HG02852 (cell line): Measurements from ENCODE around the gene CENPVL3.
"Not testable (repeated sequence)": the region's sequence is repeated elsewhere in the genome, so short reads cannot be mapped to it uniquely, and the experiment has no call there.

Source experiments
- ATAC-seq: cut with Tn5 transposase; IDR thresholded peaks from one replicate; pipeline ENCODE4 v1.9.1; 2021; ENCODE audit warnings: mild to moderate bottlenecking, moderate library complexity; ENCODE audit not compliant: unreplicated experiment

The CENPVL3 gene

DNA sequence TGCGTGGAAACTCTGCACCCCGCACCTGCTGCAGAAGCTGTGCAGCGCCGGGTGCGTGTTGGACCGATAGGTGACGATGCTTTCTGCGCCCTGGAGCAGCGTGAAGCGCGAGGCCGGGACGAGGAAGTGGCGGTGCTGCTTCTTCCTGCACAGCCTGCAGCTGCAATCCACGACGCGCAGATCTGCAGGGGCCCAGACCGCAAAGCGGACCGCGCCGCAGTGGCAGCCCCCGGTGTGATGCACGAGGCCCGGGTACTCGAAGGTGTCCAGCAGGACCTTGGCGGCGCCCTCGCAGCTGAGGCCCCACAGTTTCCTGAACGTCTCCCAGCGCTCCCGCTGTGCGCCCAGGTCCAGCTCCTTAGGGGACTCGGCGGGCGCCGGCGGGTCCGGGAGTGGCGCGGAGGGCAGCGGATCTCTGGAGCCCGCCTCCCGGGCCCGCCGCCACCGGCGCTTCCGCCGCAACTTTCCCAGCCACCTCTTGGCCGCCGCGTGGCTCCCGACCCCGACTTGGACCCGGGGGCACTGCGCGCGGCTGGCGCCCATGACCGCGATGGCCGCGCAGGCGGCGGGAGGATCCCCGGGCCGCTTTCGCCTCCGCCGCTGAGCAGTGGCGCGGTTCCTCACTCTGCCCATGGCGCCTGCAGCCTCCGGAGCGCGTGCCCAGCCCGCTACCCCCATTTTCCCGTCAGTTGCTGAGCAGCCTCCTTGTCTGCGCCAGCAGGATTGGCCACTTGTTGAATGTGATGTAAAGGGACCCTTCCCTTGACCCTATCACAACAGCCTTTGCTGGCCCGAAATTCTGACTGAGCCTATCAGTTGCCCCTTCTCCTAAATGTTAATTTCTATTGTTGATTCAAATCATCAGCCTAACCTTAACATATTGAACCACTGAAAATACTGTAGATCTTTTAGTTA, at the start of gene CENPVL3:
Gene CENPVL3 (minus strand): TSS at position 672 of the 915 bp plus-strand sequence. CDS start 39 bp downstream, at position 633.
- ATAC-seq: not testable (repeated sequence)

DNA sequence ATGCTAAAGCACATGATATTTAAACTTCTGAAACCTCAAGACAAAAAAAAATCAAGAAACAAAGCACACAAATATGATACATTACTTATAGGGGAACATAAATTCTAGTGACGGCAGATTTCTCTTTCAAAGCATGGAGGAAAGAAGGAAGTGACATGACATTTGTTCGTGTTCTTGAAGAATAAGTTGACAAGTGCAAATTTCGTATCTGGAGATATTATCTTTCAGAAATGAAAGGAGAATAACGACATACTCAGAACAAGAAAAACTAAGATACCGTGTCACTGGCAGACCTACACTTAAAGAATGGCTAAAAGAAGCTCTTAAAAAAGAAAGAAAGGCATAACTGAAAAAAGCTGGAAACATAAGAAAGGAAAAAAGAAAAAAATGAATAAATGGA, 47.3 kb upstream of the CENPVL3 start:
- ATAC-seq: no peak

DNA sequence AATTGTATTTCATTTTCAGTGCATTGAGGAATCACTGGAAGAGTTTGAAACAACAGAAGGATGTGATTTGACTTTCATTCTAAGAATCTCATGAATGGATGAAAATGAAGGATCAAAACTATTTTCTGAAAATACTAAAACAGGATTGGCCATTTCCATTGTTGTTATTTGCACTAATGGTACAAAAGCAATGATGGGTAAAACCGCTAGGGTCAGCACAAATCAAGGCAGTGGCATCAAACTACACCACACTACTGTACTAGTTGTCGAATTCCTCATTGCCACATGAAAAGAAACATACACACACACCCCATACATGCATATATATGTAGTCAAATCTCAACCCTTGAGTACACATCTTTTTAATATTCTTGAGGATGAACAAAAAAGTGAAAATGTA, 24.7 kb upstream of the CENPVL3 start:
- ATAC-seq: no peak

DNA sequence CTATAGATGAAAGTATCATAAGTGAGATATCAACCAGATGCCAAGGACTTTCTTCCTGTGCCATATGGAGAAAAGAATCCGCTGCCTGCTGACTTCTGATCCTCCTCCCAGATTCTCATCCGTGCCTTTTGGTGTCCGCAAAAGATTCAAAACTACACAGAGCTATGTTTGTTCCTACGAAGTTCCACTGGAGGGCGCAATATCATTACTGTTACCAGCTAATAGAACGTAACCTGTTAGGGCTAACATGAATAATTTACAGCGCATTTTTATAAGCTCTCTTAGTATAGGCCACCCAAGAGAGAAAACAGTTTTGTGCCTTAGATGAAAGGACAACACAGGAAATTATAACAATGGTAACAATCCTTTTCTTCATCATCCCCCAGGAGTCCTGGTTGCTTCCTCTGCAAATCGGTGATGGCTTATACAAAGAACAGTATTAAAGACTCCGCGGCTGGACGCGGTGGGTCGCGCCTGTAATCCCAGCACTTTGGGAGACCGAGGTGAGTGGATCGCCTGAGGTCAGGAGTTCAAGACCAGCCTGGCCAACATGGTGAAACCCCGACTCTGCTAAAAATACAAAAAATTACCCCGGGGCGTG, 22.8 kb upstream of the CENPVL3 start:
- ATAC-seq: no peak

DNA sequence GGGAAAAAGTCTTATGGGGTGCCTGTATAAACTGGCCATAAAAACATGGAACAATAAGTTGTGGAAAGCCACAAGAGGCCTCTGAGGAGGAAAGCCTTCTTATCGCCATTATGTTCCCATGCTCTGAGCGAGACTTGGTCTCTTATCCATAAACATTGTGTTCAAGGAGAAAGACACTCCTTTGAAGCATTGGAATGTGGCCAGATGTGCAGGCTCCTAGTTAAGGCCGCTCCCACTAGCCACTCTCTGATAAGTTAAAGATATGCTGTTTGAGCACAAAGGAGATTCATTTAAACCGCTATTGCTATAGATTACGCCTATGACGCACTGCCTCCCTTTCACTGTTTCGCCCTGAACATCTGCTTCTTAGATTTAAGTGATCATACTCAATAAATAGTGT, 17.8 kb upstream of the CENPVL3 start:
- not testable (repeated sequence) for ATAC-seq

DNA sequence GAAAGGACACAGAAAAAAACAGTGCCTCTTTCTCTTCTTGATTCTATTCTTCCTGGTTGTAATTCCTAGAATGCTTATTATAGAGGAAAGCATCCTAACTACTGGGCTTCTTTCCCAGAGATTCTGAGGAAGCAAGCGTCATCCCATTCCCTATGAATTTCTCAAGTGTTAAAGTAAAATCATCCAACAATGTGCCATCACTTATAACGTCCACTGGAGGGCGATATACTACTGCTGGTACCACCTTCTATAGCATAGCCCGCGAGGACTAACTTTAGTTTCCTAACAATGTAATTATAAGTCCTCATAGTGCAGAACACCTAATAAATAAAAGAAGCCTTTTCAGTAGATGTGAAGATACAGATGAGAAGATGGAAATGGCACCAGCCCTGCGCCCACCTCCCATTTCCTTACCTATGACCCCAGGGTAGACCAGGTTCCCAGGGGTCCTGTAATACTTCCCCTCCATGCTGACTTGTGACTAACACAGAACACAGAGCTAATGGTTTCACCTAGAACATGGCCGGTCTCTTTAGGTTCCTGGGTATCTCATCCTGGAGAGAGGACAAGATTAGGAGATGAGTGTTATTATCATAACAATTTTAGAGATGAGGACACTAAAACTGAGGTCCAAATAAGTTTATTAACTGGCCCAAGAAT, 4.2 kb downstream of the CENPVL3 start:
- peak; percentile 52 for ATAC-seq

DNA sequence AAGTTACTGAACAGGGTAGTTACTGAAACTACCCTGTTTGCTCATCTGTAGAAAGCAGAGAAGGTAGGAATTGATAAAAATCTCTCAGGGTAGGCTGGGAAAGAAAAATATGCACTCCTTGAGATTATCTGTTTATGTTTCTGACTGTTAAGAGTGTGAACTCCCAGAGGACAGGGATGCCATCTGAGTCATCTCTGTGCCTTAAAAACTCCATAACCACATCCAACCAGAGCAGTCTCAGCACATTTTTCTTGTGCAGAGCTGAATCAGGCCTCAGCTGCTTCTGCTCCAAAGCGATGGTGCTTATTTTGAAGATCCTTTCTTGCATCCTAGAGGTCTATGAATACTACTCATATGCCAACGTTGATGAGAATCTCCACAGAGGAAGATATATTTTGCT, 9.9 kb downstream of the CENPVL3 start:
- no peak for ATAC-seq

DNA sequence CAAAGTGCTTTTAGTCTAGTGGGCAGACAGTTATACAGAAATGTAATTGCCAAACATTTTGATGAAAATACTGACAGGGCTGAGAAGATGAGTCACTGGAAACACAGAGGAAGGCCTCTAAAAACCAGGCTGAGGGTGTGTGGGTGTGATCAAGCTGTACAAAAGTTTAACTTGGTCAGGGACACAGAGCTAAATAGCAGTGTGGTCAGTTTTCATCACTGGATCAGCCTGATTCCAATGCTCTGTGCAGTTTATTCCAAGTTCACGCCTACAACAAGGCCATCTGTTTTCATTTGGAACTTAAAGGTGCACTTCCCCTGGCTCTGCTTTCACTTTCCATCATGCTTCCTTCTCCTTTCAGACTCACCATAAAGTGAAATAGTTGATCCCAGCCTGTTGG, 10.6 kb downstream of the CENPVL3 start:
- ATAC-seq: no peak

DNA sequence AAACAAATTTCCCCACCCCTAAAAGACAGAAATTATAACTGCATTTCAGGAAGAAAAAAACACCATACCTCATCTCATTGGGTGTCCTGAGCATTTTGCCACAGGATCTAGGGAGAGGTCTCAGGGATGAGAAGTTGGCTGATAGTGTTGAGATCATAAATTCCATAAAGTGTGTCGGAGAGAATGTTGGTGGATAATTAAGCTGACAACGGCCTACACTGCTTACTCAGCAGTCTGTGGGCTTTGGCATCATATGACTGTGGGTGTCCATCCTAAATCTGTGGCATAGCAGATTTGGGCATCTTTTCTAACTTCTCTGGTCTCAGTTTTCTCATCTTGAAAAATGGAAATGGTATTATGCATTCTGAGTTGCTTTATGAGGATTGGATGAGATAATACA, 12.3 kb downstream of the CENPVL3 start:
- ATAC-seq: no peak

DNA sequence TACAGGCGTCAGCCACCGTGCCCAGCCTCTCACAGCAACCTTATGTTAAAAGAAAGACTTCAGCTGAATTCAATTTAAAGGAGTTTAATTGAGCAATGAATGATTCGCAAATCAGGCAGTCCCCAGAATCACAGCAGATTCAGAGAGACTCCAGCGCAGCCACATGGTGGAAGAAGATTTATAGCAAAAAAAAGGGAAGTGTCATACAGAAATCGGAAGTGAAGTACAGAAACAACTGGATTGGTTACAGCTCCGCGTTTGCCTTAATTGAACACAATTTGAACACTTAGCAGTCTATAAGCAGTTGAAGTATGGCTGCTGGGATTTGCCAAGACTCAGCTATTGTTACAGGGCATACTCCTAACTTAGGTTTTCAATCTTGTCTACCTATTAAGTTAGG, 19.8 kb downstream of the CENPVL3 start:
- no peak for ATAC-seq

DNA sequence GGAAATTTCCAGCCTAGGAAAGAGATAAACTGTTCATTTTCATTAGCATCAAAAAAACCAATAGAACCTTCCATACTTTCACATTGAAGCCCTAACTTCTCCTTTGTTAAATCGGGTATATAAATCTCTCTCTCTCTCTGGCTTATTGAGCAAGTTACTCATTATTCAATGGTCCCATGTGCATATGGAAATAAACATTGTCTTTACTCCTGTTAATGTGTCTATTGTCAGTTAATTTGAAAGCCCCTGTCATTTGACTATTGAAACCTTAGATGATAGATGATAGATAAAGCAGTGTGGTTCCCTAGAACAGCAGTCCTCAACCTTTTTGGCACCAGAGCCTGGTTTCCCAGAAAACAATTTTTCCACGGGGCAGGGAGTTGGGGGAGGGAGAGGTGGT, 46.8 kb downstream of the CENPVL3 start:
- ATAC-seq: no peak

DNA sequence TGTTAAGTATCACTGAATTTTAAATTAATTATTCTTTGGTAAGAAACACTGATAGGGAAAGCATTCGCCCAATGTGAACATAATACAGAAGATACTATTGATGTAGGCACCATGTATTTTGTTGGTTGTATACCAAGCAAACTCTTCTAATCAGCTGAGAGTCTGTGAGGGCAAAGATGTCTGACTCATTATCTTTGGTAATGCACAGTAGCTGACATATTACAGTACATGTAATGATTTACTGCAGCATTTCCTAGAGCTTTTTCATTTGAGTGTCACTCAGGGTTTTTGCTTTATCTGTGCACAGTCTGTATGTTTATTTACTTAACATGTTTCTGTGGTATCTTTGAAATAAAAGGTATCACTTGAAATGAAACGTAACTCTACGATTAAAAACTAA, 49.2 kb downstream of the CENPVL3 start:
- no peak for ATAC-seq

DNA sequence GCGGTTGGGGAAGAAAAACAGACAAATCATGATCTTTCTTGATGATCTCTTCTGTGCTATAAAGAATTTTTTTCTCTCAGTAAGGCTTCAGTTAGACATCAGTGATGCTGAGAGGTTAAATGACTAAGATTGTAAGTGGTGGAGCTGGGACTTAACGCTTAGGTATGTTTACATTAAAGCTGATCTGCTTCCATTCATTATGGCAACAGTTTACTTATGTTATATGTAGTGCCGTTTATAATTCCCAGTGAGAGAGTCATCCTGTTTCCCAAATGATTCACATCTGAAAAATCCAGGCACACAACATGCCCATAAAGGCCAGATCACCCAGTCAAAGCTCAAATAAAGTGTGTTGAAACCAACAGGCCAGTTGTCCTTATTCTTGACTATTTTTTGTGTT, 50.1 kb downstream of the CENPVL3 start:
- ATAC-seq: no peak
